ENCODE measurements around the gene RFX2.

The RFX2 gene

GRCh38 chr19:5955636-5955935 is 154.7 kb downstream of the RFX2 start:
- no peak for DNase-seq (ENCODE audit: low read depth)

GRCh38 chr19:5954293-5954692 is 156.0 kb downstream of the RFX2 start:
- DNase-seq (ENCODE audit: low read depth): no peak

DNA sequence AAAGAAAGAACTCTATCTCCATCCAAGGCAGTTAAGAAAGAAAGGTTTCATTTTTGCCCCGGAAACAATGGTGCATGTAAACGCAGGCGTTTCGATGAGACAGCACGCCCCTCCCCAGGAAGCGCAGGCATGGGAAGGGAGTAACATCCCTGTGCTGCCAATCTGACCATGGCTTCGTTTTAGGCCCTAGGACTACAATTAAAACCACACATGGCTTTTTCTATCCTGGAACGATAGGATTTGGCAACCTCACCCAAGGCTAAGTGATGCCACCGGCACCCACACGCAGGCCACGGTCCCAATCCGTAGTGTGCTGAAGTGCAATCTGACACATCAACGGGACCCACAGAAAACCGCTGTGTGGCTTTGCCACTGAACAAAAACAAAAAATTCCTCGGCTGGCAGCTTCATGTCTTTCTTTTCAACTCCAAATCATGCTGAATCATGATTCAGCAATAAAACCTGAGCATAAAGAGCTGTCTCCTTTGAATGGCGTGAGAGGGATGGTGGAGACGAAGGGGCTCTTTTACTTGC is 156.6 kb downstream of the RFX2 start:
- peak; percentile 15 for DNase-seq (ENCODE audit: low read depth)

DNA sequence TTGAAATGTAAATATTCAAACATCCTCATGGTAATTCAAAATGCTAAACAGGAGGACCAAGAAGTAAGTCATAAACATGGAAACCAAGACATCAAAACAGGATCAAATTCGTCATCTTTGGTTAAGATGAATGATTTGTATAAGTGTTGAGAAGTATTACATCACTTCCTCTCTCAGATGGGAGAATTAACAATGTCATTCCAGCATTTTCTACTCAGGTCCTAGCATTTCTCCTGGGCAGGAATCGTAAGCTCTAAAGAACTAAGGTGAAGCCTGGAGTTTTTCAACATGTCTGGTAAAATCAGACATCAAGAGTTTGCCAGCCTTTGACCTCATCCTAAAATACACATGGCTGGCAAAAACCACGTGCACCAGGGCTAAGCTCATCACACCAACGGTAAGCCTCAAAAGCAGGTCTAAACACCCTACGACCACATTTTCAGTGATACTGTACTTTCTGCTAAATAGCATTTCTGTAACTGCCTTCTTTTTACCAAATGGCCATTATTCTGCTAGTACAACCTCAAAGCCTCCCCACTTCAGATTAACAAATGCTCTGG is 157.2 kb downstream of the RFX2 start:
- no peak for DNase-seq (ENCODE audit: low read depth)

- DNase-seq (ENCODE audit: low read depth): no peak
Observed at GRCh38 chr19:5952193-5953029, 157.9 kb downstream of the RFX2 start.

- DNase-seq (ENCODE audit: low read depth): no peak
Observed at GRCh38 chr19:5951338-5951861, 158.9 kb downstream of the RFX2 start.

DNA sequence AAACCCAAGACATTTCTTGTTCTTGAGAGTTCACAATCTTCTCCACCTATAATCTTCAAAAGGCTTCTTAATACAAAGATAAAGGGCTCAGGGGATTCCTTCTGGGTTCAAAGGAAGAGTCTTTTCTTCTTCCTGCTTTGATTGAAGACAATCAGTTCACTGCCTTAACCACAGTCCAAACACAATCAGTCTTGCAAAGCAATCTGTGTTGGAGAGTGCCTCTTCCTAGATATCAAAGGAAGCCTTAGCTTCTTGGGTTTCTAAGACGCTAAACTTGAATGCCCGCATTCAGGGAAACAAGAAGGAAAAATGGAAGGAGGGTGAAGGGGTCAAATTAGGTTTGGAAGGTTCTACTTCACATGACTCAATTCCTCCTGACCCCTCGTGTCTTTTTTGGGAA is 159.6 kb downstream of the RFX2 start:
- DNase-seq (ENCODE audit: low read depth): no peak

DNA sequence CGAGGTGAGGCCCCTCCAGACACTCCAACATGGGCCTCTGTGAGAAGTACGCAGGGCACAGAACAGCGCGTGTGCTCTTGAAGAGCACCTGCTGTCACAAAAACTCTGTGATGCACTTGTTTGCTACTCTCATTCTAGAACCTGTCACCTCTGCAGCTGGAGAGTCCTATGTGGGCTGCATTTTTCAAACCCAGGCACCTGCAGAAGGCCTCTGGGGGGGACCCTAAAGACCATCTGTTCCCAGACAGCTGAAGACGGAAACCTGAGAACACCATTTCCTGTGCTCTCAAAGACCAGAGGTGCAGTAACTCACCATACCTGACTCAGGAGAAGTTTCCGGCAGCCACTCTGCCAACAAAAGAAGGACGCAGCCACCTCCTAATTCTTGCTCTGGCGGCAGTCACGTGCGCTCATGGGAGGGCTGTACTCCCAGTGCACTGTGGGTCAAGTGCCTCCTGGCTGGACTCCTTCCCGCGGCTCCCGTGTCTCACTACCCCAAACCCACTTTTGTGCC is 160.5 kb downstream of the RFX2 start:
- DNase-seq (ENCODE audit: low read depth): peak; percentile 7

DNA sequence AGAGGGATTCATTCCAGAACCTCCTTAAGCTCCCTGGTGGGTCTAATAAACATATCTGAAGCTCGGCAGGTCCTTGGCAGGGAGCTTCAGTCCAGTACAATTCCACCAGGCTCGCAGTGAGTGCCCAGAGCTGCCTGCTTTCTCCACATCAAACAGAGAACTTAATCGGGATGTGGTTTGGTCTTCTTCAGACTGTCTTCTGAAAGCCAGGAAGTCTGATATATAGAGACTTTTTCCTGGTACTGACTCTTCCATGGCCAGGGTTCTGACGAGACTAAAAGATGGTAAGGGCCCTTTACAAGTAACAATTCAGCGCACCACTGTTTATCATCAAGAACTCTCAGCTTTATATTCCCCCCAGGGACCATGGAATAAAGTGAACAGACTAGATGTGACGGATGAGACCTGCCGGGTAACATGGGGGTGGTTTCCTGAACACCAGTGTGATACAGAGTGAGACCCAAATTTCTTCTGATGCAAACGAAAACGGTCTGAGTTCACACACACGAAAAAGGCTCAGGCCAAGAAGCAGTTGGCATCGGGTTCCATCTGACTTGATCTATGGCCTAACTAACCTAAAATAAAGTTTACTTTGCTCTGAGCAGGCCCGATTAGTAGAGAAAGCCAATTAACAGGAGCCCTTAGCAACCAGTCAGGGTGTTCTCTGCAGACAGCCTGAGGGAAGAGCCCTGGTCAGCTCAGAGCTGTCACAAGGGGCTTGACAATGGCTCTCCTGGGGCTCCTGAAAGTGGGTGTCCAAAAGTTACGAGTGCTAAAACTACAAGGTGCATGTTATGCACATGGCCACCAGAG is 161.3 kb downstream of the RFX2 start:
- no peak for DNase-seq (ENCODE audit: low read depth)

GRCh38 chr19:5947435-5947834 is 162.9 kb downstream of the RFX2 start:
- no peak for DNase-seq (ENCODE audit: low read depth)

GRCh38 chr19:5943623-5944022 is 166.7 kb downstream of the RFX2 start:
- no peak for DNase-seq (ENCODE audit: low read depth)

Data from activated T-helper 9 cell treated with anti-CD3 and anti-CD28 coated beads, Interleukin-2, amount 50 U/mL, for 16 hours (primary cell).